BLaER1 (cell line): ENCODE results near the gene BICD2.
A peak's percentile ranks its signal among the peaks of the same experiment; 100 is the strongest.

Source experiments
- H3K27ac ChIP-seq: shearing (Covaris generic); formaldehyde crosslinking; 2 replicates; pipeline ENCODE4 v1.8.1; 2022
- H3K27me3 ChIP-seq: shearing (Covaris generic); formaldehyde crosslinking; 2 replicates; pipeline ENCODE4 v1.8.1; 2022
- H3K36me3 ChIP-seq: shearing (Covaris generic); formaldehyde crosslinking; 2 replicates; pipeline ENCODE4 v1.8.1; 2022
- H3K4me1 ChIP-seq: shearing (Covaris generic); formaldehyde crosslinking; 2 replicates; pipeline ENCODE4 v1.8.1; 2022
- H3K4me2 ChIP-seq: shearing (Covaris generic); formaldehyde crosslinking; 2 replicates; pipeline ENCODE4 v1.8.1; 2022
- H3K4me3 ChIP-seq: shearing (Covaris generic); formaldehyde crosslinking; 2 replicates; pipeline ENCODE4 v1.8.1; 2022
- H3K9ac ChIP-seq: shearing (Covaris generic); formaldehyde crosslinking; 2 replicates; pipeline ENCODE4 v1.8.1; 2022
- H3K9me3 ChIP-seq: shearing (Covaris generic); formaldehyde crosslinking; 2 replicates; pipeline ENCODE4 v1.8.1; 2022
- H4K20me1 ChIP-seq: shearing (Covaris generic); formaldehyde crosslinking; 2 replicates; pipeline ENCODE4 v1.8.1; 2022
- Cebpa-rat ChIP-seq: shearing (Covaris generic); IDR thresholded peaks from 2 replicates; pipeline ENCODE4 v1.8.1; 2022

Gene BICD2

DNA sequence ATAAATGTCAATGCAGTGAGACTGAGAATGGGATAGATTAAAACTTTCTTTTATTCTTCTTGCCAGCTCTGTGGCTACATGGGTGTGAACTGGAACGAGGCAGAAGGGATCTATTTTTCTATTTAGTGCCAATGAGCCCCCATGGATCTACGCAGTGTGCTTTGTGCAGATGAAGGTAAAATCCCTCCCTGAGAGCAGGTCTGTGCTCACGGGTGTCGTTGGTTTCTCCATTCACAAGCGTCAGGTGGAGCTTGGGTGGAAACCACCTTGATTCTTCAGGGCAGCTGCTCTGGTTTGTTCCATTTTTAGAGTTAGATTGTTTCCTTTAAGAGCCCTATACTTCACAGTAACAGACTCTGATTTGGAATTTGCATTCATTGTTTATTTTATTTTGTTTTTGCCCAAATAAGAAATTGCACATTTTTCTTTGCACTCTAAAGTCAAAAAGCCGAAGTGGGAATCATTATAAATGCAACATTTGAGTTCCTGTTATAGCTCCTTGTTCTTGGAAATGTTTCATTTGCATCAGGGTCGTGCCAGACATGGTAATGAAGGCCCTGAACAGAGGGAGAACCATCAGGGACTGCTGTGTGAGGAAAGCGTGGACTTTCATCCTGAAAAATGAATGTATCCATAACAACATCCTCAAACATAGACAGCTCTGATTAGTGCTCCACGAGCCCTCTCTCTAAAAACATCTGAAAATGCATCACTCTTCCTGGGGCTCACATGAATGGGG, 31.1 kb upstream of the BICD2 start:
- Histone ChIP-seq H3K27ac (no peak overlapping the region), H3K4me3 (no peak overlapping the region), H3K9me3 (no peaks in the 10 kb centered on the region), H3K36me3 (no peaks in the 10 kb centered on the region), H3K4me1 (peaks cover 13% of the 10 kb centered on the region; the same call in 1 of the 2 replicates), H3K27me3 (no peaks in the 10 kb centered on the region), H3K4me2 (no peak overlapping the region), H3K9ac (no peak overlapping the region), H4K20me1 (no peaks in the 10 kb centered on the region)
- TF ChIP-seq Cebpa-rat, result no peak

DNA sequence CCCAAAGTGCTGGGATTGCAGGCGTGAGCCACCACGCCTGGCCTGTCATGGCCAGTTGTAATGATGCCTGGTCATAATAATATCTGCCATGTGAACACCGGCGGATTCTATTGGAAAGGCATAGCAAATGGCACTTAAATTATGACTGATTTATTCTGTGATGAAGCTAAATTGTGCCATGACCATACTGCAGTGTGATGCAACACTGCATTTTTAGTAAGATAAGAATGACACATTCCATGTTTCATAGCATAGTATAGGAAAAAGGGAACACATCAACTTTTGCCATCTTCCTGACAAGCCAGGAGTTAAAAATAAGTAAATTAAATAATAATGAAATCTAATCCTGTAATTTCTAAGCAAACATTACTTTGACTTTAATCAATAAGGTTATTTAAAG, 30.4 kb upstream of the BICD2 start:
- no peak for TF ChIP-seq Cebpa-rat
- H3K27me3 ChIP-seq, result no peaks in the 10 kb centered on the region
- no peak overlapping the region for H3K4me2 ChIP-seq
- H3K27ac ChIP-seq, result no peak overlapping the region
- H3K36me3 ChIP-seq, result no peaks in the 10 kb centered on the region
- no peak overlapping the region for H3K4me3 ChIP-seq
- H3K9ac ChIP-seq, result no peak overlapping the region
- peaks cover 9% of the 10 kb centered on the region; the same call in 1 of the 2 replicates for H3K4me1 ChIP-seq
- H4K20me1 ChIP-seq, result no peaks in the 10 kb centered on the region
- no peaks in the 10 kb centered on the region for H3K9me3 ChIP-seq

DNA sequence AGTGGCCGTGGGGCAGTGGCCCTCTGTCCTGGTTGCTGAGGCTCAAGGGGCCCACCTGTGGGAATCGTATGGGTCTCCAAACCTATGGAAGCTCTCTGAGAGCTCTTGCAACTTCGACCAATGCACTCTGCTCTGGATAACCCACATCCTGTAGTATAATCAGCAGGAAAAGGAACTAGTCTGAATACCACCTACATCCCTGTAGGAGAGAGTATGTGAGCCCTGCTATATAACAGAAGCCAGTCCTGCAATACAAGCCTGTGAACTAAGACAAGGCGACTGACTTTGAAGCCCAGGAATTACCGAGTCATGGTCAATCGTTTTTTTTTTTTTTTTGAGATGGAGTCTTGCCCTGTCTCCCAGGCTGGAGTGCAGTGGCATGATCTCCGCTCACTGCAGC, 29.8 kb upstream of the BICD2 start:
- Histone ChIP-seq H3K4me1 (peaks cover 9% of the 10 kb centered on the region; the same call in 1 of the 2 replicates), H3K9ac (no peak overlapping the region), H3K4me3 (no peak overlapping the region), H3K27me3 (no peaks in the 10 kb centered on the region), H3K36me3 (no peaks in the 10 kb centered on the region), H4K20me1 (no peaks in the 10 kb centered on the region), H3K9me3 (no peaks in the 10 kb centered on the region), H3K4me2 (no peak overlapping the region), H3K27ac (no peak overlapping the region)
- TF ChIP-seq Cebpa-rat, result no peak

DNA sequence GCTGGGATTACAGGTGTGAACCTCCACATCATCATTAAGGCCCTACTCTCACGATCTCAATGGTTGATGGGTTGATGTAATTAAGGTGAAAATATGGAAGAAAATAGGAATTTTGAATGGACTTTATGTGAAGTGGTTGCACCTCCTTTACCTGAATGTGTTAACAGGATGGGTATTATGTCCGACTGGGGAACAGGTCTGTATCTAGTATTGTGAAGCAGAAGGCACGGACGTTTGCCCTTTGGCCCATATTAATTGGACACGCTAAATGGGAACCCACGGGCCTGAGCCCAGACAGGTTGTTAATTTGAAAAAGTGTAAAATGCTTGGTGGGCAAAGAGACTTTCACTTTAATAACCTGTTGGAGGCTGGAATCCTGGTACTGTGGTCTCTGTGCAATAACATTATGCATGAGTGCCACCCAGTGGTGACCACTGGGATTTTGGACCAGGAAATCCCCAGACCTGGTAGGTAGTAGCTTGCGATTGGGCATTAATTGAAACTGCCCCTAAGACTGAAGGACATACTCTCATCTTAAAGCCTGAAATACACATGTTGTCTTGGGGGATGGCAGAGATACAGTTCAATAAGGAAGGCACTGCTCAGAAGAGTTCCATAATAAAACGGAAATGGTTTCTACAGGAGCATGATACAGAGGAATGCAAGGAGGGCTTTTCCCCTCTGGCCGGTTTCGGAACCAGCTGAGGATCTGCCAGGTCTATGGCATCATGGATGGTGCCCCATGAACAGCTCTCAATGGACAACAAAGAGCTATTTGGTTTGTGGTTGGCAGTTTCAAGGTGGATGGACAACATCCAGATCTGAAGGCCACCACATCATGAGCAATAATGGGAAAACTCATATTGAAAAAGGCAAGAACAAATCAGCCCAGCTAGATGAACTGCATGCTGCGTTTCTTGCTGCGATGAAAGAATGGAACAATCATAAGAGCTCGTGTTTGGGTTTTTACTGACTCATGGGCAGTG, 26.2 kb upstream of the BICD2 start:
- H4K20me1 ChIP-seq, result no peaks in the 10 kb centered on the region
- H3K4me3 ChIP-seq, result no peak overlapping the region
- peaks cover 14% of the 10 kb centered on the region for H3K9me3 ChIP-seq
- no peak overlapping the region for H3K9ac ChIP-seq
- H3K36me3 ChIP-seq, result no peaks in the 10 kb centered on the region
- peaks cover 9% of the 10 kb centered on the region; the same call in 1 of the 2 replicates for H3K4me1 ChIP-seq
- H3K27me3 ChIP-seq, result no peaks in the 10 kb centered on the region
- H3K27ac ChIP-seq, result no peak overlapping the region
- H3K4me2 ChIP-seq, result 0 out of 2 replicates have a peak overlapping the region, but pooled peaks have one; percentile 9
- TF ChIP-seq Cebpa-rat, result no peak

DNA sequence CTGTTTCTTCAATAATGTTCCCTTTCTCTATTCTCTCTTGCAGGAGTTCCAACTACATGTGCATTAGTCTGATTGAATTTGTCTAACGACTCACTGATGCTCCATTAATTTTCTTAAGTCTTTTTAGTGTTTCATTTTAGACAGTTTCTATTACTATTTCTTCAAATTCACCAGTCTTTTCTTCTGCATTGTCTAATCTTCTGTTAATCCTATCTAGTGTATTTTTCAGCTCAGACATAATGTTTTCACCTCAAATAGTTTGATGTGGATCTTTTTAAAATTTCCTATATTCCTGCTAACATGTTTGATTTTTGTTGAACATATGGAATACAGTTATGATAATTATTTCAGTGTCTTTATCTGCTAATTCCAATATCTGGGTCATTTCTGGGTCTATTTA, 21.7 kb upstream of the BICD2 start:
- Histone ChIP-seq H3K27me3 (no peaks in the 10 kb centered on the region), H3K4me1 (0 out of 2 replicates have a peak, but pooled peaks cover 3% of the 10 kb centered on the region), H3K27ac (no peak overlapping the region), H4K20me1 (no peaks in the 10 kb centered on the region), H3K9ac (no peak overlapping the region), H3K4me3 (no peak overlapping the region), H3K4me2 (no peak overlapping the region), H3K36me3 (no peaks in the 10 kb centered on the region), H3K9me3 (peaks cover 48% of the 10 kb centered on the region)
- no peak for TF ChIP-seq Cebpa-rat

DNA sequence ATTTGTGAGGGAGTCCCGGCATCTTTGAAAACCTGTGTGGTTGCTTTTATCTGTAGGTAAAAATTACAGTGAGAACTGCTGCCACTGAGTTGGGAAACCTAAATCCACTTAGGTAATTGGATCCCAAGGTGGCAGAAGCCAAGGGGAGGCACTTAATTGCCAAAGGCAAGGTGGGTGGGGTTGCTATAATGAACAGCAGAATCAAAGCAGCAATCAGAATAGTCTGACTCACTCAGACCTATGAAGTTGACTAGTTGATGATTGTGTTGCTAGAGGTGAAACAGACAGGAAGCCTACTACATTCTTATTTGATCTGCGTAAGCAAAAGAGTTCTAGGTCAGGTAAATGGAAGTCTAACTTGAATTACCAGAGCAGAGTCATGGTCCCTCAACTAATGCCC, 17.3 kb upstream of the BICD2 start:
- Histone ChIP-seq H3K4me3 (no peak overlapping the region), H3K4me2 (no peak overlapping the region), H3K36me3 (no peaks in the 10 kb centered on the region), H3K9ac (no peak overlapping the region), H3K9me3 (peaks cover 50% of the 10 kb centered on the region), H3K27me3 (no peaks in the 10 kb centered on the region), H4K20me1 (no peaks in the 10 kb centered on the region), H3K4me1 (no peaks in the 10 kb centered on the region), H3K27ac (no peak overlapping the region)
- no peak for TF ChIP-seq Cebpa-rat

DNA sequence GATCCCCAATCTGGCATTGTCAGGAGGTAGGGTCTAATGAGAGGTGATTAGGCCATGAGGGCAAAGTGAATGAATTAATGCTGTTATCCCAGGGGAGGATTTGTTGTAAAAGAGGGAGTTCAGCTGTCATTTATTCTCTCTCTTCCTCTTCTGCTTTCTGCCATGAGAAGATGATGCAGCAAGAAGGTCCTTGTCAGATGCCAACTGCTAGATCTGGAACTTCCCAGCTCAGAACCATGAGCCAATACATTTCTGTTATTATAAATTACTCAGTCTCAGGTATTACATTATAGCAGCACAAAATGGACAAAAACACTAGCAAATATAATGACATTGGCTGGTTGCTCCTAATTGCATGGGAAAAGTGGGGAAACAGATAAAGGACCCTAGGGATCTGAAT, 15.6 kb upstream of the BICD2 start:
- Histone ChIP-seq H3K4me2 (no peak overlapping the region), H3K36me3 (no peaks in the 10 kb centered on the region), H3K4me1 (peaks cover 8% of the 10 kb centered on the region), H3K9ac (no peak overlapping the region), H3K9me3 (peaks cover 39% of the 10 kb centered on the region), H3K4me3 (no peak overlapping the region), H3K27me3 (no peaks in the 10 kb centered on the region), H4K20me1 (no peaks in the 10 kb centered on the region), H3K27ac (no peak overlapping the region)
- no peak for TF ChIP-seq Cebpa-rat

DNA sequence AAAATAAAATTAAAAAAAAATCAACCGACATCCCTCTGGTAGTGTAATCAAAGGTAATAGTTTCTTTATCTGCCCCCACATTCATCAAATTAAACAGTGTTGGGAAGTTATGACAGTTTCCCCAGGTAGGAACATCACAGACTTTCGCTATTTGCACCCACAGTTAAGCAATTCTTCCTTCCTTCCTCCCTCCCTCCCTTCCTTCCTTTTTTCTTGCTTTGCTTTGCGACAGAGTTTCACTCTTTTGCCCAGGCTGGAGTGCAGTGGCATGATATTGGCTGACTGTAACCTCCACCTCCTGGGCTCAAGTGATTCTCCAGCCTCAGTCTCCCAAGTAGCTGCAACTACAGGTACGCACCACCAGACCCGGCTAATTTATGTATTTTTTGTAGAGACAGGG, 10.8 kb upstream of the BICD2 start:
- no peaks in the 10 kb centered on the region for H3K36me3 ChIP-seq
- H3K4me1 ChIP-seq, result peaks cover 23% of the 10 kb centered on the region
- no peaks in the 10 kb centered on the region for H4K20me1 ChIP-seq
- no peak for TF ChIP-seq Cebpa-rat
- H3K4me3 ChIP-seq, result no peak overlapping the region
- H3K9ac ChIP-seq, result no peak overlapping the region
- no peaks in the 10 kb centered on the region for H3K27me3 ChIP-seq
- H3K4me2 ChIP-seq, result peak overlapping the region; percentile 6
- H3K9me3 ChIP-seq, result peaks cover 12% of the 10 kb centered on the region; the same call in 1 of the 2 replicates
- H3K27ac ChIP-seq, result no peak overlapping the region

DNA sequence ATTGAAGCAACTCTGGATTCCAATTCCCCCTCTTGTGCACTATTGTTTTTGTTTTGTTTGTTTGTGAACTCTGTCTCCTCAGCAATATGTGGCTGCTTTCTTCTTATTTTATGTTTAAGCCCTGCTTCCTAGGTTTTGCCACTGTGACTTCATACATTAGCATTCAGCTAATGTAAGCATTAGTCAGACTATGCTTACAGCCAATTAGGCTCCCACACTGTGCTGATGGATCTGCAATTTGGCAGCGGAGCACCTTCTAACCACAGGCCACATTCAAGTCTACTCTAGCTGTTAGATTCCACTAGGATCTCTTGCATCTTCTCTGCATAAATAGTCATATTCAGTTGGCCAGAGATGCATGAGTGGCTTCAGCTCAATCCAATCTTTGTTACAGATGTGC, 9.6 kb upstream of the BICD2 start:
- no peak overlapping the region for H3K27ac ChIP-seq
- H3K36me3 ChIP-seq, result no peaks in the 10 kb centered on the region

DNA sequence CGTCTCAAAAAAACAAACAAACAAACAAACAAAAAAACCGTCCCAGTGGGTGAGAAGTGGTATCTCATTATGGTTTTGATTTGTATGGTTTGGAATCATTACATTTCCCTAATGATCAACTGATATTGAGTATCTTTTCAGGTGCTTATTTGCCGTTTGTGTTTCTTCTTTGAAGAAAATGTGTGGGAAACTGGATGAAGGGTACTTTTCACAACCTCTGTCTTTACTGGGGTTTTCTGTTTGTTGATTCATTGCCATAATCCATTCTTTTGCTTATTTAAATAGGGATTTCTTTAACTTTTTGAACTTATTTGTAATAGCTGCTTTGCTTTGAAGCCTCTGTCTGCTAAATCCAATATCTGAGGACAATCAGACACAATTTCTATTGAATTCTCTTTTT, 9.2 kb upstream of the BICD2 start:
- Histone ChIP-seq H3K9me3 (peaks cover 7% of the 10 kb centered on the region; the same call in 1 of the 2 replicates), H3K4me2 (no peak overlapping the region), H3K36me3 (no peaks in the 10 kb centered on the region), H3K27ac (no peak overlapping the region), H3K27me3 (no peaks in the 10 kb centered on the region), H4K20me1 (no peaks in the 10 kb centered on the region), H3K4me1 (peaks cover 34% of the 10 kb centered on the region), H3K4me3 (no peak overlapping the region), H3K9ac (no peak overlapping the region)
- TF ChIP-seq Cebpa-rat, result no peak

More for the DNA sequence above, 9.6 kb upstream of the BICD2 start:
- H3K9ac ChIP-seq, result no peak overlapping the region
- H3K9me3 ChIP-seq, result peaks cover 12% of the 10 kb centered on the region; the same call in 1 of the 2 replicates
- no peak overlapping the region for H3K4me2 ChIP-seq
- no peaks in the 10 kb centered on the region for H3K27me3 ChIP-seq
- no peak for TF ChIP-seq Cebpa-rat
- H4K20me1 ChIP-seq, result no peaks in the 10 kb centered on the region
- H3K4me1 ChIP-seq, result peaks cover 34% of the 10 kb centered on the region
- H3K4me3 ChIP-seq, result no peak overlapping the region
